DOHH2 (cell line): ENCODE data around the gene CLDN34.

ENCODE experiments used
- CTCF ChIP-seq: fragments of 200-600 bp; sonication (generic); IDR thresholded peaks from one replicate; pipeline ENCODE4 v1.5.1; 2014; ENCODE audit warnings: antibody characterized with exemption, mild to moderate bottlenecking, low read depth, low read length; ENCODE audit not compliant: poor library complexity, severe bottlenecking
- EZH2phosphoT487 ChIP-seq: fragments of 200-600 bp; sonication (generic); IDR thresholded peaks from 2 replicates; pipeline ENCODE4 v1.6.1; 2017; ENCODE audit warnings: borderline replicate concordance, mild to moderate bottlenecking, antibody characterized with exemption, low read length, moderate library complexity, mixed read lengths

GRCh38 chrX:10011261-10011931, 44.2 kb downstream of the CLDN34 start:
- TF ChIP-seq CTCF (no peak), EZH2phosphoT487 (no peak)
